Stimulated activated CD4-positive, alpha-beta T cell treated with anti-CD3 and anti-CD28 coated beads, Interleukin-1b, Interleukin-23, amount 100 ng/mL, for 1 hour (primary cell): ENCODE measurements around the gene ZBTB44.
"Not testable (repeated sequence)": the region's sequence is repeated elsewhere in the genome, so short reads cannot be mapped to it uniquely, and the experiment has no call there.

ENCODE experiments used
- DNase-seq, 2 donors: peaks; one replicate each; pipeline ENCODE4 v3.0.0-alpha.2; 2020; ENCODE audit warnings: low read depth in 2 of 2

The ZBTB44 gene

GRCh38 chr11:130198292-130198691, 116.4 kb downstream of the ZBTB44 start:
- no peak for DNase-seq

DNA sequence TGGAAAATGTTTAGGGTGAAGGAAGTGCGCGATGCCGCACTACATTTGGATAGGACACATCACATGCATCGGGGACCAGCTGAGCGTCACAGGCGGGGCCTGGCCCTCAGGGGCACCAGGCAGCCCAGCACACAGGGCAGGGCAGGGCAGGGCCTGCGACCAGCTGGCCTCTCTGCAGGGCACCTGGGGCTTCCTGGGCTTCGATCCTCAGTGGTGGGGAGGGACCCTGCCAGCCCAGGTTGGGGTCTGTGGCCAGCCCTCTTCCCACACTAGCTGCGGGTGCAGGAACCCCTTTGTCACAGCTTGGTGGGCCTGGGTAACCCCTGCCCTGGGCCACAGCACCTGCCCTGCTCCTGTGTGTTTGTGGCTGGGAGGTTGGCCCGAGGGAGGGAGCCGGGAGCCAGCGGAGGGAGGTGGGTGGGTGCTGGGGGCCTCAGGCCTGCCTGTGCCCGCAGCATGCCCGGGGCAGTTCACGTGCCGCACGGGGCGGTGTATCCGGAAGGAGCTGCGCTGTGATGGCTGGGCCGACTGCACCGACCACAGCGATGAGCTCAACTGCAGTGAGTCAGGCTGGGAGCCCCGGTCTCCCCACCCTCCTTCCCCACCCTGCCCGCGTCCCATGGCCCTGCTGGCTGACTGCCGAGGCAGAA, 117.2 kb downstream of the ZBTB44 start:
- no peak for DNase-seq

- DNase-seq = no peak
Observed at GRCh38 chr11:130194241-130195023, 120.3 kb downstream of the ZBTB44 start.

DNA sequence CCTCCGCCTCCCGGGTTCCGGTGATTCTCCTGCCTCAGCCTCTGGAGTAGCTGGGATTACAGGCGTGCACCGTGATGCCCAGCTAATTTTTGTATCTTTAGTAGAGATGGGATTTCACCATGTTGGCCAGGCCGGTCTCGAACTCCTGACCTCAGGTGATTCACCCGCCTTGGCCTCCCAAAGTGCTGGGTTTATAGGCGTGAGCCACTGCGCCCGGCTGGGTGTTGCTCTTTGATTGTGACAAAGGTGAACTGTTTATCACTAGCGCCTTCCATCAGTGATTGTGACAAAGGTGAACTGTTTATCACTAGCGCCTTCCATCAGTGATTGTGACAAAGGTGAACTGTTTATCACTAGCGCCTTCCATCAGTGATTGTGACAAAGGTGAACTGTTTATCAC, 121.2 kb downstream of the ZBTB44 start:
- not testable (repeated sequence) for DNase-seq

GRCh38 chr11:130192845-130193267, 121.9 kb downstream of the ZBTB44 start:
- no peak for DNase-seq

- no peak for DNase-seq
Observed at GRCh38 chr11:130191896-130192295, 122.8 kb downstream of the ZBTB44 start.

DNA sequence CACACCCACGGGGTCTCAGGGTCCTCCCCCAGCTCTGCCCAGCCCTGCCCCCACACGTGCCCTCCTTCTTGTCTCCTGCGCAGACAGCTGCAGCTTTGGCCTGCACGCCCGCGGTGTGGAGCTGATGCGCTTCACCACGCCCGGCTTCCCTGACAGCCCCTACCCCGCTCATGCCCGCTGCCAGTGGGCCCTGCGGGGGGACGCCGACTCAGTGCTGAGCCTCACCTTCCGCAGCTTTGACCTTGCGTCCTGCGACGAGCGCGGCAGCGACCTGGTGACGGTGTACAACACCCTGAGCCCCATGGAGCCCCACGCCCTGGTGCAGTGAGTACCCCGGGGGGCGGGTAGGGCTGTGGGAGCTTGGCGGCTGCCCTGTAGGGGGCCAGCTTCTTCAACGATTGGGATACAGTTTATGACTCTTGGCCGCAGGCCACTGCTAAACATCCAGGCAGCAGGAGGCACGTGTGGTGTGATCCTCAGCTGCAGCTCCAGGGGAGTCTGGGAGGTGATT, 124.3 kb downstream of the ZBTB44 start:
- no peak for DNase-seq

- no peak for DNase-seq
Observed at GRCh38 chr11:130189492-130190210, 125.1 kb downstream of the ZBTB44 start.

DNA sequence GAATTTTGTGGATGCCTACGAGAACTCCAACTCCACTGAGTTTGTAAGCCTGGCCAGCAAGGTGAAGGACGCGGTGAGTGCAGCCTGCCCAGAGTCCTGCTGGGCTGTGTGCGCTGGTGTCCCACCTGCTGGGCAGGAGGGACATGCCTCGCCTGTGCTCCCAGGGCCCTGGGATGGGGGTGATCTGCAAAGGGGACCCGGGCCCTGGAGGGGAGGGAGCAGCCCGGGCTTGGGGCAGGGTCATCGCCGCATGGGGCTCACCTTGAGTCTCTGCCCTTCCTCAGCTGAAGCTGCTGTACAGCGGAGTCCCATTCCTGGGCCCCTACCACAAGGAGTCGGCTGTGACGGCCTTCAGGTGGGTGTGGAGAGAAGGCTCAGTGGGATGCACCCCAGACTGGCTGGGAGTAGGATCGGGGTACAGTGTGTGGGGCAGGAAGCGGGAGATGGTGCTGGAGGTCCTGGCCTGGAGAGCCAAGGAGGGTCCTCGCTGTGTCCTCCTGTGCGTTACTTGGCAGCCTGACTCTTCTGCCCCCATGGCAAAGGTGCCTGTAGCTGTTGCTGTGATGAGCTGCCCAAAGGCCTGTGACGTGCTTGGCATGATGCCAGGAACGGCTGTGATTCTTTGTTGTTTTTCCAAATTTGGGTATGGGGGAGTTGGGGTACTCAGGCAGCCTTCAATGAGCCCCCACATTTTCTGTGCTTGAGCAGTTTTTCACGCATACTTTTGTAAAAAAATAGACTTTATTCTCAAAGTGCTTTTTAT, 126.0 kb downstream of the ZBTB44 start:
- no peak for DNase-seq

DNA sequence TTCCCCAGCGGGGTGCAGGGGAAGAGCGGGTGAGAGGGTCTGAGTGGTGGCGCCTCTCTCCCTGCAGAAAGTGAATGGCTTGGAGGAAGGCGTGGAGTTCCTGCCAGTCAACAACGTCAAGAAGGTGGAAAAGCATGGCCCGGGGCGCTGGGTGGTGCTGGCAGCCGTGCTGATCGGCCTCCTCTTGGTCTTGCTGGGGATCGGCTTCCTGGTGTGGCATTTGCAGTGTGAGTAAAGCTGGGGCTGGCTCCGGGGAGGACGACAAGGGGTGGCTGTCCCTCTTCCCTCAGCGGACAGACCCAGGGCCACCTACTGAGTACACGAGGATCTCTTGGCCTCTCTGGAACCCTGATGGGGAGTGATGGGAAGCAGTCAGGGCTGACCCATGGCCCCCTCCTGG, 126.7 kb downstream of the ZBTB44 start:
- DNase-seq = no peak

- DNase-seq = no peak
Observed at GRCh38 chr11:130187096-130187495, 127.6 kb downstream of the ZBTB44 start.

DNA sequence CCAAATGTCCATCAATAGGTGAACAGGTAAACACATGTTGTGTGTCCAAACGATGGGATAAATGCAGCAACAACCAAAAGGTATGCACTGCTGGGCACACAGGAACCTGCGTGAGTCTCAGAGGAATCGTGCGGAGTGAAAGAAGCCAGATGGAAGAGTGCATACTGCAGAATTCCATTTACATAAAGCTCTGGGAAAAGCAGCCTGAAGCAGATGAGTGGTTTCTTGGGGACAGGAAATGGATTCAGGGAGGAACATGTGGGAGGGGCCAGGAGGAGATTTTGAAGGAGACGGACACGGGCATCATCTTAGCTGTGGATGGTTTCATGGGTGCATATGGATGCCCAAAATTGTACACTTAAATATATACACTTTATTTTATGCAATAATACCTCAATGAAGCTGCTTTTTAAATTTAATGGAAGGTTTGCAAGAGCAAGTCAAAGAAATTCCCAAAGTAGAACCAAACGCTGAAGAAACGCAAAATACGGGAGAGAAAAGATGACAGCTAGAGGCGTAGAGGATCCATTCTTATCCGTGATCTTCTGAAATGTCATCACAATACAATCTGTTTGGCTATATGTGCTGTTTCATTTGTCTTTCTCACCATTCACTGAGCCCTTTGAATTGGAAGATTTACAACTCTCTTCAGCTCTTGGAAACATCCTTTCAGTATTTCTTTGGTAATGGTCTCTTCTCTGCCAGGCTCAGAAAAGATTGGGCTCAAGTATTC, 130.7 kb downstream of the ZBTB44 start:
- no peak for DNase-seq

GRCh38 chr11:130181295-130182272, 133.1 kb downstream of the ZBTB44 start:
- no peak for DNase-seq

- DNase-seq = no peak
Observed at GRCh38 chr11:130180896-130181294, 133.8 kb downstream of the ZBTB44 start.

GRCh38 chr11:130180491-130180890, 134.2 kb downstream of the ZBTB44 start:
- no peak for DNase-seq

- DNase-seq = no peak
Observed at GRCh38 chr11:130179396-130180306, 135.1 kb downstream of the ZBTB44 start.

DNA sequence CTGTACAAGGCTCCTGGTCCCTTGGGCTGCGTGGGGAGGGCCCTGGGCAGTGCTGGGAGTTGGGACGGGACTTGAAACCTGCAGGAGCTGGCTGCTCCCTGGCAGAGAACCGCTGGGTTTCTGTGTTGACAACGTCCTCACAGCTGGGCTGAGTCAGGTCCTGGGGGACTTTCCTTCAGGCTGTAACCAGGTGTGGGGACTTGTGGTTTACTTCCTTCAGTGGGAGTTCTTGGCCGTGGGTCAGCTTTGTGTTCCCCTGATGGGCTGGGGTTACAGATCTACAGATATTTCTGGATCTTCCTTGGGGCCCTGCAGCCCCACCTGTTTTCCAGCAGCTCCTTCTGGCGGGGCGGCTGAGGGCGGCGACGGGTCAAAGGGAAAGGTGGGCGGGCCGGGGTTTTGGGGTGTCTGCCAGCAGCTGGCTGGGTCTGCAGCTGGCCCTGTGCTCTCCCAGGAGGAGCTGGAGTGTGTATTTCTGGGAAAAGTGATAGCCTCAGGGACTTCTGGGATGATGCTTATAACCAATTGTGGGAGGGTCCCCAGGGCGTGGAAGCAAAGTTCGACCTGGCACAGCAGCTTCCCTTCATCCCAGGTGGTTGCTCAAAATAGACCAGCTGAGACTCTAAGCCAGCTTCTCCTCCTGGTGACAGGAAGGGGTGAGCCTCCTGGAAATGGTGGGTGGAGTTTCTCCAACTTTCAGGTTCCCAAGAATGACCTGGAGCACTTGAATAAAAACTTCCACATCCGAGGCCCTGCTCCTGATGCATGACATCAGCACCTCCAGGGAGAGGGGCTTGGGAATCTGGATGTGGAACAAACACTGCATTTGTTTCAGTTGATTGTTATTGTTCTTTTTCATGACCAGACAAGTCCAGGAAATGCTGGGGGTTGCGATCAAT, 136.0 kb downstream of the ZBTB44 start:
- no peak for DNase-seq

- no peak for DNase-seq
Observed at GRCh38 chr11:130177782-130178181, 136.9 kb downstream of the ZBTB44 start.
